GM19023 (cell line): ENCODE results near the gene C9orf43.
"Not testable (repeated sequence)": the region's sequence is repeated elsewhere in the genome, so short reads cannot be mapped to it uniquely, and the experiment has no call there.

ENCODE experiments used
- ATAC-seq: cut with Tn5 transposase; IDR thresholded peaks from one replicate; pipeline ENCODE4 v1.9.1; 2021; ENCODE audit warnings: mild to moderate bottlenecking, moderate library complexity; ENCODE audit not compliant: unreplicated experiment

C9orf43 gene

DNA sequence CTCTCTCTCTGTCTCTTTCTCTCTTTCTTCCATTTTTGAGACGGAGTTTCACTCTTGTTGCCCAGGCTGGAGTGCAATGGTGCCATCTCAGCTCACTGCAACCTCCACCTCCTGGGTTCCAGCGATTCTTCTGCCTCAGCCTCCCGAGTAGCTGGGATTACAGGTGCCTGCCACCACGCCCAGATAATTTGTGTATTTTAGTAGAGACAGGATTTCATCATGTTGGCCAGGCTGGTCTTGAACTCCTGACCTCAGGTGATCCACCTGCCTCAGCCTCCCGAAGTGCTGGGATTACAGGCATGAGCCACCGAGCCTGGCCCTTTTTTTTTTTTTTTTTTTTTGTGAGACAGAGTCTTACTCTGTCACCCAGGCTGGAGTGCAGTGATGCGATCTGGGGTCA, 29.1 kb upstream of the C9orf43 start:
- not testable (repeated sequence) for ATAC-seq

DNA sequence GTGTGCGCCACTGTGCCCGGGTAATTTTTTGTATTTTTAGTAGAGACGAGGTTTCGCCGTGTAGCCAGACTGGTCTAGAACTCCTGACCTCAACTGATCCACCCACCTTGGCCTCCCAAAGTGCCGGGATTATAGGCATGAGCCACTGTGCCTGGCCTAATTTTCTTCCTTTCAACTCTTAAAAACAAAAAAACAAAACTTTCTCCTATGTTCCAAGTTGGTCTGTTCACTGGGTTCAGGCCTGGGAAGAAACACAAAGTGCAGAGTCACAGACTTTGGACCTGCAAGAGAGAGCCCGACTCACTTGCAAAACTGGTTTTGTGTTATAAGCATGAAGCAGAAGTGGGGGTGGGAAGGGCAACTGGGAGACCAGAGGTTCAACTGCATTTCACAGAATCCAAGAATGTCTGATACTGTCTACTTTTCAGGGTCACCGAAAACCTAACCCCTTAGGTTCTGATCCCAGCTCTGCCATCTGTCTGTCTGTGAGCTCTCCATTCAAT, 28.6 kb upstream of the C9orf43 start:
- ATAC-seq = no peak

GRCh38 chr9:113386571-113387393, 23.8 kb upstream of the C9orf43 start:
- no peak for ATAC-seq

DNA sequence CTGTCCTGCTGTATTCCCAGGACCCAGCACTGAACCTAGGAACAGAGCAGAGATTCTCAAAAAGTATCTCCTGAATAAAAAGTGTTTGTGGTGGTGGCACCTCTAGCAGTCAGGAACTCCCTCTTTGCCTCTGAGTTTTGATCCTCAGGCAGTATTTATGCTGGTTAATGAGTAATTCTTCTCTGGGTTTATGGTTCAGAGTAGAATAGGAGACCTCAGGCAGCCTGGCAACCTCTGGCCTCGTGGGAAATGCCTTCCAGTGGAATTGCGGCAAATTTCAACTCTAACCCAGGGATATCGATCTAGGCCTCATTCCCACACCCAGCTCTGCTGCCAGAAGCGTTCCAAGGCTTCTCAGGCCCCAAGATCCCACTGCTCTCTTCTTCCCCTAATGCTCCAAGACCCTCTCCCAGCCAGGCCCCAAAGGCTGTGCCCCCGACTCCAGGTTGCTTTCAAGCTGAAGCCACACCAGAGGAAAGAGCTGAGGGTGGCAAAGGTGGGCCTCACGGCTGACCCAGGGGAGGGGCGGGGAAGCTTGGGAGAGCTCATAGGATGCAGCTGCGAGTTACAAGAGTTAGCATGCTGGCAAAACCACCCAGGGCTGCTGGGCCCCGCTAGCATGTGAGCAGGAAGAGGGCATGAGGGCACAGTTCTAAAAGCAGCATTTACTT, 22.9 kb upstream of the C9orf43 start:
- ATAC-seq = no peak

GRCh38 chr9:113388833-113389232, 21.7 kb upstream of the C9orf43 start:
- ATAC-seq = no peak

DNA sequence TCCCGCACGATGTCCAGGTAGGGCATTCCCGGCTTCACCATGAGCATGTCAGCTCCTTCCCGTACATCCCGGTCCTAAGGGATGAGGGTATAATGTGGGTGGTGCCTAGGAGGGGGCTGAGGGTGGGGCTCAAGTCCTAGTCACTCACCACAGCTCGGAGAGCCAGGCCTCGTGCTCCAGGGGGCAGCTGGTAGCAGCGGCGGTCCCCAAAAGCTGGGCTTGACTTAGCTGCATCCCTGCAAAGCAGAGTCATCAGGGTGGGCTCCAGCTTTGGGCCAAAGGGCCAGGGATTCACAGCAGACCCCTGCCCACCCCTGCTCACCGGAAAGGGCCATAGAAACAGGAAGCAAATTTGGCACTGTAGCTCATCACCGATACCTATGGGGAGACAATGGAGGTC, 21.1 kb upstream of the C9orf43 start:
- ATAC-seq = no peak

DNA sequence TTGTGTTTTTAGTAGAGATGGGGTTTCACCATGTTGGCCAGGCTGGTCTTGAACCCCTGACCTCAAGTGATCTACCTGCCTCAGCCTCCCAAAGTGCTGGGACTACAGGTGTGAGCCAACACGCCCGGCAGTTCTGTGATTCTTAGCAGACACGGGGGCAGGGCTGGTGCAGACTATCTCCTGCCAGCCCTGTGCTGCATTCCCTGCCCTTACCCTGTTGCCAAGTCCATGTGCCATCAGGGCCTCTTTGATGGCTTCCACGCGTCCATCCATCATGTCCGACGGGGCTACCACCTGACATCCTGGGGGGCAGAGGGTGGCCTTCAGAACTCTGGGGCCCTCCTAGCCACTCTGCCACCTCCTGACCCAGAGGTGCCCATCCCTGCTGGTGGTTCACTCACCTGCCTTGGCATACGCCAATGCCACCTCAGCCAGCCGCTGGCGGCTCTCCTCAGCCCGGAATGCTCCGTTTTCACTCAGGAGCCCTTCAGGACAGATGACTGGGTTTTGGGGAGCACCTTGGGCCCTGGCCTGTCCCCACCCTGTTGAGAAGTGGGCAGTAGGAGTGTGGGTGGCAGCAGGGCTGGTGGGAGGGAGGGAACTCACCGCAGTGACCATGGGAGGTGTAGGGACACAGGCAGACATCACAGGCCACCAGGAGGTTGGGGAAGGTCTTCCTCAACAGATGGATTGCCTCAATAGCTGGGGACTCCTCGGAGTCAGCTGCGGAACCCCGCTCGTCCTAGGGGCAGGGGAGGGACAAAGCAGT, 20.2 kb upstream of the C9orf43 start:
- no peak for ATAC-seq

DNA sequence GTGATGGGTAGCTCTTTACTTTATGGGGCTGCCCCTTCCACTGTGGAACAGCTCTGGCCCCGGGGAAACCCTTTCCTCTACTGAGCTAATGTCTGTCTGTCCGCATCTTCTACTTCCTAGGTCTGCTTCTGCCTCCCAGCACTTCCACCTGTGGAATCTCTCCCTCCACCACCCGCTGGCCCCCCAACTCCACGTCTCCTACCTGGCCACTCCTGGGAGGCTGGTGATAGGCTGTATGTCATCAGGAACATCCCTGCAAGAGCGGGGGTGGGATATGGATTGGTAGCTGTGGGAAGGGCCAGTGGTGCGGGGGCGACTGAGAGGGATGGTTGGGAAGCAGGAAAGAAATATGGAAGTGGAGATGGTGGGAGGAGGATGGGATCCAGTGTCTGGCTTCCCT, 18.6 kb upstream of the C9orf43 start:
- no peak for ATAC-seq

GRCh38 chr9:113393281-113393680, 17.3 kb upstream of the C9orf43 start:
- ATAC-seq = no peak

- ATAC-seq = no peak
These were observed 15.3 kb upstream of the C9orf43 start for GRCh38 chr9:113395000-113395861.

DNA sequence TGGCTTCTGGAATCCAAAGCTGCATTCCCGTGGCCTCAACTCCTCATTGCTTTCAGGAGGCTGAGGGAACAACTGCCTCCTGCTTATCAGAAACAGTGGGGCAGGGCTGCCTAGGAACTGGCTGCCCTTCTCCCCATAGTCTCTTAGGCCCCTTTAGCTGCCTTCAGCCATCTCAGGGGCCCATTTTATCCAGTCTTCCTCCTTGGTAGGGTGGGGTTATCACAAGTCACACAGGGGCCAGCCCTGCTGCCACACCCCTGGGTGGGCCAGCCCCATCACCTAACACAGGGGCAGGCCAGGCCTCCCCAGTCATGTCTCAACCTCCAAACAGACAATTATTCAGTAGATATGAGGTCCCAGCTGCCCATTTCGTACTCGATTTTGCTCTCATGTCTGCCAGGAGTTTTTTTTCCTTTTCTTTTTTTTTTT, 13.3 kb upstream of the C9orf43 start:
- ATAC-seq = no peak

- no peak for ATAC-seq
These were observed 11.8 kb upstream of the C9orf43 start for GRCh38 chr9:113398796-113399195.

- no peak for ATAC-seq
These were observed 10.8 kb upstream of the C9orf43 start for GRCh38 chr9:113399646-113400200.

DNA sequence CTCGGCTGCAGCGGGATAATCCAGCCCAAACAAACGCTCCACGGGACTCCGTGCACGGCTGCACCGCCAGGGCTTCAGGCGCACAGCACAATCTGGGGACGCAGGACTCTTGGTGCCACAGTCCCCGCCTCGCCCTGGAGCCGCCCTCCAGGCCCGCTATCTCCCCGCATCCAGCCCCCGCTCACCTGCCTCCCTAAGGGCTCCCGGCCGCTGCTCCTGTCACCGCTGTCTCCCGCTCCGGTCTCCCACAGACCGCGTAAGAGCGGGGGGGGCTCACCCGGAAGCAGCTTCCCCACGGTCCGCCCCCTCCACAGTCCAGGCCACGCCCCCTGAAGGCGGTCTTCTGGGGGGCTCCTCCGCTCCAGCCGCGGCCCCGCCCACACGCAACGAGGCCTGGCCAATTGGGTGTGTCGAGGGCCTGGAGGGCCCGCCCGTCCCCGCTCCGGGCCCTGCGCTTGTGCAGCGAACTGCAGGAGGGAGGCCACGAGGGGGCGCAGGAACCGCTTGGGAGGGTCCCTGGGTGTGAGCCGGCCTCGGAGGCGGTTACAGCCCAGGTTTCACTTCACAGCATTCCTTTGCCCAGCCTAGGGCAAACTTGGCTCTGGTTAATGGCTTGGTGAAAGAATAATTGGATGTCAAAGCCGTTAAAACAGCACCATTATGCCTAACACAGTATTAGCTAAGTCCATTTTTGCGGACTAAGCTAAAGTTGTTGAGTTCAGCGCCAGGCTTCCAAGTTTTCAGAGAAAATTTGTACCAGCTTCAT, 9.3 kb upstream of the C9orf43 start, which contains the start of gene ALAD:
Gene ALAD, minus strand, starts transcription at position 258 of the 766 bp plus-strand sequence. CDS start 7,725 bp downstream, outside the sequence.
- ATAC-seq = peak; percentile 99

- ATAC-seq = no peak
These were observed 6.9 kb upstream of the C9orf43 start for GRCh38 chr9:113403646-113404045.

DNA sequence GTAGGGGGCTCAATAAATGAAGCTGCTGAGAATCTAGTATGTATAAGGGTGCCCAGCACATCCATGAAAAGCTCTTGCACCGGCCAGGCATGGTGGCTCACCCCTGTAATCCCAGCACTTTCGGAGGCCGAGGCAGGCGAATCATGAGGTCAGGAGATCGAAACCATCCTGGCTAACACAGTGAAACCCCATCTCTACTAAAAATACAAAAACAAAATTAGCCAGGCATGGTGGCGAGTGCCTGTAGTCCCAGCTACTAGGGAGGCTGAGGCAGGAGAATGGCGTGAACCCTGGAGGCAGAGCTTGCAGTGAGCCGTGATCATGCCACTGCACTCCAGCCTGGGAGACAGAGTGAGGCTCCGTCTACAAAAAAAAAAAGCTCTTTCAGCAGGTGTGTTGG, 4.2 kb upstream of the C9orf43 start:
- not testable (repeated sequence) for ATAC-seq

DNA sequence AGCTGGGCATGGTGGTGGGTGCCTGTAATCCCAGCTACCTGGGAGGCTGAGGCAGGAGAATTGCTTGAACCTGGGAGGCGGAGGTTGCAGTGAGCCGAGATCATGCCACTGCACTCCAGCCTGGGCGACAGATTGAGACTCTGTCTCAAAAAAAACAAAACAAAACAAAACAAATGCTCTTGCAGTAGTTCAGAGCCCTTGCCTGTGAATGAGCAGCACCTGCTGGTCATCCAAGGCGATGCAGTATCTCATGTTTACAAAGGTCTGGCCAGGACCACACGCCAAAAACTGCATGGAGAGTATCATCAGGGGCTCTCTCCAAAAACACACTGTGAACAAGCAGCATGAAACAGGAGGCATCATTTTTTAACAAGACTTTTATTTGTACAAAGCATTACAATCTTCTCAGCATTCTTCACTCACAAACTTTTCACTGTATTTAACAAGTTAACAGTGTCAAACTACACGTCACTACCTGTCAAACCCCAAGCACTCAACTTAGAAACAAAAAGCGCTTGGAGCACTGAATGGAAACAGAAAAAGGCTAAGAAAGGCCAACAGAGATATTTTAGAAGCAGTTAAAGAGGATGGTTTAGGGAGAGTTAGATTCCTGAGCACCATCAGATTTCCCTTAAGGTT, 3.6 kb upstream of the C9orf43 start:
- ATAC-seq = peak; percentile 20

DNA sequence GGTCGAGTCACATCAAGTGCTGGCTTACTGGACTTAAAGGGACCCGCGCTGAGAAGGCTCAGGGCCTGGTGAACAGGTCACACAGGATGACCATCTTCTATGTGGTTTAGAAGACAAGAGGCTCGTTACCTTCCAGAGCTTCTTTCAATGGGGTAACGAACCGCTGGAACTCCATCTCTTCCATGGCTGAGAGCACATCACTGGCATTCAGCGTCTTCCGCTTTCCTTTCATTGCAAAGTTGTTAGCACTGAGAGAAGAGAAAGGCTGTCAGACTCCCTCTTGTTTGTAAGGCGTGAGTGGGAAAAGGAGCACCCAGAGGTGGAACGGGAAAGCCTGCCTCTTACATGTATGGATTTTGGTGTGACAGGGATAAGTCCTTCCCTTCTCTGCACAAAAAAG, 1.1 kb upstream of the C9orf43 start:
- ATAC-seq = no peak

DNA sequence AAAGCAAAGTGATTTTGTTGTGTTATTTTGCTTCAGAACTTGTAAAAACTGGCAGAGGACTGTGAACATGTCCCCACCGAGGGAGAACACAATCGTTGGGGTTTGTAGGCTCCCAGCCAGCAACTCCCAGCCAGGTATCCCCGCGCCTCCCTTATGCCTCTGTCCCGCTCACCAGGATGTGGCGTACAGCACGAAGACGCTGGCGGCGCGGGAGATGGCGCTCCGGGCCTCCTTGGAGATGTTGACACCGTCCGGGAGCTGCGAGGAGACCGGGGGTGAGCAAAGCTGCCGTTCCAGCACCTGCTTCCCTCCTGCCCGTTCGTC, 702 bp upstream of the C9orf43 start:
- no peak for ATAC-seq
